Peyer's patch (tissue), 4 donors: ENCODE data around the gene TESMIN. TPM values are rescaled to one million over a fixed set of nuclear protein-coding genes. Genes with fewer than 3 reads are reported as not detected.

ENCODE experiments used
- DNase-seq, 3 donors: peaks; one replicate each; pipeline ENCODE4 v3.0.0-alpha.2; 2017 to 2019
- H3K27ac ChIP-seq, 4 donors: fragments of 200-600 bp; sonication (generic); one replicate each; pipeline ENCODE4 v1.5.1; 2016 to 2019
- H3K27me3 ChIP-seq, 2 donors: fragments of 200-600 bp; sonication (generic); one replicate each; pipeline ENCODE4 v1.5.1; 2019
- H3K36me3 ChIP-seq, 3 donors: fragments of 200-600 bp; sonication (generic); one replicate each; pipeline ENCODE4 v1.5.1; 2016 to 2019
- H3K4me1 ChIP-seq, 4 donors: fragments of 200-600 bp; sonication (generic); one replicate each; pipeline ENCODE4 v1.5.1; 2016 to 2019
- H3K4me3 ChIP-seq, 4 donors: fragments of 200-600 bp; sonication (generic); 1 replicate in 3 of 4; 2 replicates in 1 of 4; pipeline ENCODE4 v1.5.1; 2016 to 2019; ENCODE audit warnings: mild to moderate bottlenecking in 1 of 4
- H3K9me3 ChIP-seq, 4 donors: fragments of 200-600 bp; sonication (generic); one replicate each; pipeline ENCODE4 v1.5.1; 2016 to 2019; ENCODE audit warnings: mild to moderate bottlenecking in 1 of 4
- CTCF ChIP-seq, 6 experiments: fragments of 450-650 bp in 4 of 6; fragments of 200-600 bp in 2 of 6; sonication (generic) in 1 of 6; IDR thresholded peaks; one replicate each; pipeline ENCODE4 v1.5.1; 2017 to 2019; ENCODE audit warnings: antibody characterized with exemption in 6 of 6, mild to moderate bottlenecking in 3 of 6, moderate library complexity in 1 of 6
- POLR2A ChIP-seq, 2 donors: fragments of 450-650 bp; IDR thresholded peaks; one replicate each; pipeline ENCODE4 v1.5.1; 2017; ENCODE audit warnings: antibody characterized with exemption in 2 of 2, mild to moderate bottlenecking in 2 of 2, moderate library complexity in 2 of 2
- total RNA-seq, 4 donors: library from RNA; depleted of rRNA; stranded (reverse); fragments of >200 nt; gene quantifications; one replicate each; pipeline ENCODE4 v1.1.0, GENCODE V29; 2016

The TESMIN gene
- total RNA-seq, 4 donors from 2014 or later, result 2.6 to 16.7 (median 8.2) TPM

GRCh38 chr11:68743539-68743938 is 7.8 kb downstream of the TESMIN start:
- TF ChIP-seq CTCF (IDR thresholded peaks at IDR 0.05), result no peak
- TF ChIP-seq POLR2A (IDR thresholded peaks at IDR 0.05), result no peak
- H3K4me3 ChIP-seq, result no peak overlapping the region
- DNase-seq, result no peak
- no peaks in the 10 kb centered on the region for H3K27me3 ChIP-seq
- H3K9me3 ChIP-seq, result no peaks in the 10 kb centered on the region
- no peaks in the 10 kb centered on the region for H3K36me3 ChIP-seq
- H3K4me1 ChIP-seq, result no peaks in the 10 kb centered on the region
- H3K27ac ChIP-seq, result no peak overlapping the region

- DNase-seq, result no peak
- no peaks in the 10 kb centered on the region for H3K36me3 ChIP-seq
These were observed 9.9 kb downstream of the TESMIN start for GRCh38 chr11:68741463-68741862.

GRCh38 chr11:68735646-68736045 is 15.7 kb downstream of the TESMIN start:
- no peaks in the 10 kb centered on the region for H3K9me3 ChIP-seq
- TF ChIP-seq POLR2A (IDR thresholded peaks at IDR 0.05) (no peak), CTCF (IDR thresholded peaks at IDR 0.05) (no peak)
- H3K36me3 ChIP-seq, result no peaks in the 10 kb centered on the region
- H3K27me3 ChIP-seq, result no peaks in the 10 kb centered on the region
- DNase-seq, result no peak
- no peak overlapping the region for H3K27ac ChIP-seq
- no peak overlapping the region for H3K4me3 ChIP-seq
- no peaks in the 10 kb centered on the region for H3K4me1 ChIP-seq

More at GRCh38 chr11:68741463-68741862, 9.9 kb downstream of the TESMIN start:
- Histone ChIP-seq H3K27me3 (no peaks in the 10 kb centered on the region), H3K4me1 (no peaks in the 10 kb centered on the region), H3K9me3 (no peaks in the 10 kb centered on the region), H3K4me3 (no peak overlapping the region), H3K27ac (no peak overlapping the region)
- TF ChIP-seq CTCF (IDR thresholded peaks at IDR 0.05) (no peak), POLR2A (IDR thresholded peaks at IDR 0.05) (no peak)

GRCh38 chr11:68735125-68735524 is 16.2 kb downstream of the TESMIN start:
- Histone ChIP-seq H3K4me1 (no peaks in the 10 kb centered on the region), H3K27ac (no peak overlapping the region), H3K9me3 (no peaks in the 10 kb centered on the region), H3K4me3 (no peak overlapping the region), H3K27me3 (no peaks in the 10 kb centered on the region), H3K36me3 (no peaks in the 10 kb centered on the region)
- no peak for DNase-seq
- no peak for TF ChIP-seq CTCF (IDR thresholded peaks at IDR 0.05)
- no peak for TF ChIP-seq POLR2A (IDR thresholded peaks at IDR 0.05)

GRCh38 chr11:68734111-68734510 is 17.2 kb downstream of the TESMIN start:
- no peak for DNase-seq
- Histone ChIP-seq H3K27ac (no peak overlapping the region), H3K36me3 (no peaks in the 10 kb centered on the region), H3K9me3 (no peaks in the 10 kb centered on the region), H3K4me1 (no peaks in the 10 kb centered on the region), H3K27me3 (no peaks in the 10 kb centered on the region), H3K4me3 (no peak overlapping the region)
- no peak for TF ChIP-seq CTCF (IDR thresholded peaks at IDR 0.05)
- no peak for TF ChIP-seq POLR2A (IDR thresholded peaks at IDR 0.05)

- Histone ChIP-seq H3K4me1 (no peaks in the 10 kb centered on the region), H3K36me3 (no peaks in the 10 kb centered on the region), H3K4me3 (no peak overlapping the region), H3K9me3 (no peaks in the 10 kb centered on the region), H3K27me3 (no peaks in the 10 kb centered on the region), H3K27ac (no peak overlapping the region)
- no peak for TF ChIP-seq POLR2A (IDR thresholded peaks at IDR 0.05)
- TF ChIP-seq CTCF (IDR thresholded peaks at IDR 0.05), result no peak
- no peak for DNase-seq
These were observed 23.5 kb downstream of the TESMIN start for GRCh38 chr11:68727783-68728182.
